ENCODE measurements around the gene SH3BGRL2.

The SH3BGRL2 gene

GRCh38 chr6:79630380-79630882, 698 bp upstream of the SH3BGRL2 start:
- no peak overlapping the region for H3K4me3 ChIP-seq (ENCODE audit: insufficient read depth, low read depth, low read length, poor library complexity, severe bottlenecking)
- no peaks in the 10 kb centered on the region for H3K9me3 ChIP-seq (ENCODE audit: control insufficient read depth, low read length)
- DNase-seq = no peak
- H3K27me3 ChIP-seq (replicated peaks; ENCODE audit: control insufficient read depth, insufficient read depth, low read length, poor library complexity, severe bottlenecking) = peaks cover 10% of the 10 kb centered on the region
- H3K27ac ChIP-seq (ENCODE audit: insufficient read depth, low read length, poor library complexity, severe bottlenecking) = no peak overlapping the region
- H3K36me3 ChIP-seq (ENCODE audit: control insufficient read depth, insufficient read depth, low read length) = no peaks in the 10 kb centered on the region
- H3K4me1 ChIP-seq (ENCODE audit: control insufficient read depth, insufficient read depth, low read length, poor library complexity, severe bottlenecking) = peaks cover 3% of the 10 kb centered on the region

- Histone ChIP-seq H3K27me3 (replicated peaks; ENCODE audit: control insufficient read depth, insufficient read depth, low read length, poor library complexity, severe bottlenecking) (peaks cover 10% of the 10 kb centered on the region), H3K36me3 (ENCODE audit: control insufficient read depth, insufficient read depth, low read length) (no peaks in the 10 kb centered on the region), H3K4me3 (ENCODE audit: insufficient read depth, low read depth, low read length, poor library complexity, severe bottlenecking) (peak overlapping the region; percentile 50), H3K27ac (ENCODE audit: insufficient read depth, low read length, poor library complexity, severe bottlenecking) (no peak overlapping the region), H3K9me3 (ENCODE audit: control insufficient read depth, low read length) (no peaks in the 10 kb centered on the region), H3K4me1 (ENCODE audit: control insufficient read depth, insufficient read depth, low read length, poor library complexity, severe bottlenecking) (peaks cover 3% of the 10 kb centered on the region)
- no peak for DNase-seq
Measured at GRCh38 chr6:79631693-79632172, 604 bp downstream of the SH3BGRL2 start.

GRCh38 chr6:79632580-79632979, 1.5 kb downstream of the SH3BGRL2 start:
- Histone ChIP-seq H3K27me3 (replicated peaks; ENCODE audit: control insufficient read depth, insufficient read depth, low read length, poor library complexity, severe bottlenecking) (peaks cover 10% of the 10 kb centered on the region), H3K4me3 (ENCODE audit: insufficient read depth, low read depth, low read length, poor library complexity, severe bottlenecking) (no peak overlapping the region), H3K36me3 (ENCODE audit: control insufficient read depth, insufficient read depth, low read length) (no peaks in the 10 kb centered on the region), H3K27ac (ENCODE audit: insufficient read depth, low read length, poor library complexity, severe bottlenecking) (no peak overlapping the region), H3K9me3 (ENCODE audit: control insufficient read depth, low read length) (no peaks in the 10 kb centered on the region), H3K4me1 (ENCODE audit: control insufficient read depth, insufficient read depth, low read length, poor library complexity, severe bottlenecking) (peaks cover 3% of the 10 kb centered on the region)
- DNase-seq = no peak

- peaks cover 13% of the 10 kb centered on the region for H3K27me3 ChIP-seq (replicated peaks; ENCODE audit: control insufficient read depth, insufficient read depth, low read length, poor library complexity, severe bottlenecking)
Measured at GRCh38 chr6:79634491-79635231, 3.5 kb downstream of the SH3BGRL2 start.

GRCh38 chr6:79635232-79635543, 4.1 kb downstream of the SH3BGRL2 start:
- Histone ChIP-seq H3K4me3 (ENCODE audit: insufficient read depth, low read depth, low read length, poor library complexity, severe bottlenecking) (no peak overlapping the region), H3K27ac (ENCODE audit: insufficient read depth, low read length, poor library complexity, severe bottlenecking) (no peak overlapping the region), H3K4me1 (ENCODE audit: control insufficient read depth, insufficient read depth, low read length, poor library complexity, severe bottlenecking) (peaks cover 3% of the 10 kb centered on the region), H3K27me3 (replicated peaks; ENCODE audit: control insufficient read depth, insufficient read depth, low read length, poor library complexity, severe bottlenecking) (peaks cover 13% of the 10 kb centered on the region), H3K36me3 (ENCODE audit: control insufficient read depth, insufficient read depth, low read length) (no peaks in the 10 kb centered on the region), H3K9me3 (ENCODE audit: control insufficient read depth, low read length) (no peaks in the 10 kb centered on the region)
- DNase-seq = no peak

More at GRCh38 chr6:79634491-79635231, 3.5 kb downstream of the SH3BGRL2 start:
- no peak for DNase-seq
- Histone ChIP-seq H3K9me3 (ENCODE audit: control insufficient read depth, low read length) (no peaks in the 10 kb centered on the region), H3K4me1 (ENCODE audit: control insufficient read depth, insufficient read depth, low read length, poor library complexity, severe bottlenecking) (peaks cover 3% of the 10 kb centered on the region), H3K36me3 (ENCODE audit: control insufficient read depth, insufficient read depth, low read length) (no peaks in the 10 kb centered on the region), H3K27ac (ENCODE audit: insufficient read depth, low read length, poor library complexity, severe bottlenecking) (no peak overlapping the region), H3K4me3 (ENCODE audit: insufficient read depth, low read depth, low read length, poor library complexity, severe bottlenecking) (no peak overlapping the region)

- no peak for DNase-seq
- Histone ChIP-seq H3K4me3 (ENCODE audit: insufficient read depth, low read depth, low read length, poor library complexity, severe bottlenecking) (no peak overlapping the region), H3K36me3 (ENCODE audit: control insufficient read depth, insufficient read depth, low read length) (no peaks in the 10 kb centered on the region)
Measured at GRCh38 chr6:79636673-79637072, 5.5 kb downstream of the SH3BGRL2 start.

GRCh38 chr6:79640146-79641111, 9.3 kb downstream of the SH3BGRL2 start:
- no peak for DNase-seq
- Histone ChIP-seq H3K27me3 (replicated peaks; ENCODE audit: control insufficient read depth, insufficient read depth, low read length, poor library complexity, severe bottlenecking) (peaks cover 3% of the 10 kb centered on the region), H3K9me3 (ENCODE audit: control insufficient read depth, low read length) (no peaks in the 10 kb centered on the region), H3K36me3 (ENCODE audit: control insufficient read depth, insufficient read depth, low read length) (no peaks in the 10 kb centered on the region), H3K4me3 (ENCODE audit: insufficient read depth, low read depth, low read length, poor library complexity, severe bottlenecking) (no peak overlapping the region), H3K27ac (ENCODE audit: insufficient read depth, low read length, poor library complexity, severe bottlenecking) (no peak overlapping the region), H3K4me1 (ENCODE audit: control insufficient read depth, insufficient read depth, low read length, poor library complexity, severe bottlenecking) (no peaks in the 10 kb centered on the region)

More at GRCh38 chr6:79636673-79637072, 5.5 kb downstream of the SH3BGRL2 start:
- Histone ChIP-seq H3K9me3 (ENCODE audit: control insufficient read depth, low read length) (no peaks in the 10 kb centered on the region), H3K27me3 (replicated peaks; ENCODE audit: control insufficient read depth, insufficient read depth, low read length, poor library complexity, severe bottlenecking) (peaks cover 3% of the 10 kb centered on the region), H3K4me1 (ENCODE audit: control insufficient read depth, insufficient read depth, low read length, poor library complexity, severe bottlenecking) (no peaks in the 10 kb centered on the region), H3K27ac (ENCODE audit: insufficient read depth, low read length, poor library complexity, severe bottlenecking) (no peak overlapping the region)

- peaks cover 2% of the 10 kb centered on the region for H3K27me3 ChIP-seq (replicated peaks; ENCODE audit: control insufficient read depth, insufficient read depth, low read length, poor library complexity, severe bottlenecking)
- no peaks in the 10 kb centered on the region for H3K36me3 ChIP-seq (ENCODE audit: control insufficient read depth, insufficient read depth, low read length)
- H3K27ac ChIP-seq (ENCODE audit: insufficient read depth, low read length, poor library complexity, severe bottlenecking) = no peak overlapping the region
- no peaks in the 10 kb centered on the region for H3K9me3 ChIP-seq (ENCODE audit: control insufficient read depth, low read length)
- H3K4me3 ChIP-seq (ENCODE audit: insufficient read depth, low read depth, low read length, poor library complexity, severe bottlenecking) = no peak overlapping the region
- no peaks in the 10 kb centered on the region for H3K4me1 ChIP-seq (ENCODE audit: control insufficient read depth, insufficient read depth, low read length, poor library complexity, severe bottlenecking)
- DNase-seq = no peak
Measured at GRCh38 chr6:79646006-79646405, 14.9 kb downstream of the SH3BGRL2 start.

- peaks cover 2% of the 10 kb centered on the region for H3K27me3 ChIP-seq (replicated peaks; ENCODE audit: control insufficient read depth, insufficient read depth, low read length, poor library complexity, severe bottlenecking)
- no peak overlapping the region for H3K27ac ChIP-seq (ENCODE audit: insufficient read depth, low read length, poor library complexity, severe bottlenecking)
- H3K9me3 ChIP-seq (ENCODE audit: control insufficient read depth, low read length) = no peaks in the 10 kb centered on the region
- DNase-seq = no peak
- H3K4me1 ChIP-seq (ENCODE audit: control insufficient read depth, insufficient read depth, low read length, poor library complexity, severe bottlenecking) = no peaks in the 10 kb centered on the region
- no peaks in the 10 kb centered on the region for H3K36me3 ChIP-seq (ENCODE audit: control insufficient read depth, insufficient read depth, low read length)
- no peak overlapping the region for H3K4me3 ChIP-seq (ENCODE audit: insufficient read depth, low read depth, low read length, poor library complexity, severe bottlenecking)
Measured at GRCh38 chr6:79646561-79646960, 15.4 kb downstream of the SH3BGRL2 start.

GRCh38 chr6:79647741-79648140, 16.6 kb downstream of the SH3BGRL2 start:
- no peak for DNase-seq
- H3K27me3 ChIP-seq (replicated peaks; ENCODE audit: control insufficient read depth, insufficient read depth, low read length, poor library complexity, severe bottlenecking) = peaks cover 2% of the 10 kb centered on the region

More at GRCh38 chr6:79647741-79648140, 16.6 kb downstream of the SH3BGRL2 start:
- Histone ChIP-seq H3K36me3 (ENCODE audit: control insufficient read depth, insufficient read depth, low read length) (no peaks in the 10 kb centered on the region), H3K4me3 (ENCODE audit: insufficient read depth, low read depth, low read length, poor library complexity, severe bottlenecking) (no peak overlapping the region), H3K27ac (ENCODE audit: insufficient read depth, low read length, poor library complexity, severe bottlenecking) (no peak overlapping the region), H3K9me3 (ENCODE audit: control insufficient read depth, low read length) (no peaks in the 10 kb centered on the region), H3K4me1 (ENCODE audit: control insufficient read depth, insufficient read depth, low read length, poor library complexity, severe bottlenecking) (no peaks in the 10 kb centered on the region)
